Measurements from ENCODE around the gene KEAP1. TPM values are rescaled to one million over a fixed set of nuclear protein-coding genes. Genes with fewer than 3 reads are reported as not detected.
"Not testable (repeated sequence)": the region's sequence is repeated elsewhere in the genome, so short reads cannot be mapped to it uniquely, and the experiment has no call there.

Gene KEAP1
- total RNA-seq, 4 donors from 2014 or later = 44.3 to 75.8 (median 69.9) TPM

- no peak for DNase-seq (ENCODE audit: low spot score in 2 of 2)
- H3K27me3 ChIP-seq = no peaks in the 10 kb centered on the region
- no peak overlapping the region for H3K4me3 ChIP-seq
- no peaks in the 10 kb centered on the region for H3K36me3 ChIP-seq
- 80% methylated on average over 20 of the region's 20 CpGs for WGBS
- no peak overlapping the region for H3K27ac ChIP-seq
- peaks cover 10% of the 10 kb centered on the region for H3K4me1 ChIP-seq
- no peaks in the 10 kb centered on the region for H3K9me3 ChIP-seq
- no peak for TF ChIP-seq EP300 (IDR thresholded peaks at IDR 0.05)
- TF ChIP-seq CTCF (IDR thresholded peaks at IDR 0.05) = no peak
- no peak for TF ChIP-seq POLR2A (IDR thresholded peaks at IDR 0.05)
- no peak for TF ChIP-seq POLR2AphosphoS5 (IDR thresholded peaks at IDR 0.05)
These were observed 35.2 kb upstream of the KEAP1 start for GRCh38 chr19:10538204-10538983.

- no peak for DNase-seq (ENCODE audit: low spot score in 2 of 2)
- no peaks in the 10 kb centered on the region for H3K36me3 ChIP-seq
- H3K27ac ChIP-seq = no peak overlapping the region
- peaks cover 6% of the 10 kb centered on the region for H3K4me1 ChIP-seq
- H3K27me3 ChIP-seq = no peaks in the 10 kb centered on the region
- H3K4me3 ChIP-seq = no peak overlapping the region
- H3K9me3 ChIP-seq = no peaks in the 10 kb centered on the region
- 57% methylated on average over 11 of the region's 11 CpGs for WGBS
- TF ChIP-seq POLR2A (IDR thresholded peaks at IDR 0.05) (no peak), POLR2AphosphoS5 (IDR thresholded peaks at IDR 0.05) (no peak), CTCF (IDR thresholded peaks at IDR 0.05) (no peak), EP300 (IDR thresholded peaks at IDR 0.05) (no peak)
These were observed 34.5 kb upstream of the KEAP1 start for GRCh38 chr19:10537668-10538067.

GRCh38 chr19:10535613-10536012 is 32.5 kb upstream of the KEAP1 start:
- DNase-seq (ENCODE audit: low spot score in 2 of 2) = no peak
- WGBS = 45% methylated on average over 6 of the region's 6 CpGs
- Histone ChIP-seq H3K9me3 (no peaks in the 10 kb centered on the region), H3K36me3 (no peaks in the 10 kb centered on the region), H3K4me3 (no peak overlapping the region), H3K27me3 (no peaks in the 10 kb centered on the region), H3K4me1 (peaks cover 6% of the 10 kb centered on the region), H3K27ac (no peak overlapping the region)
- TF ChIP-seq POLR2A (IDR thresholded peaks at IDR 0.05) (no peak), POLR2AphosphoS5 (IDR thresholded peaks at IDR 0.05) (no peak), CTCF (IDR thresholded peaks at IDR 0.05) (no peak), EP300 (IDR thresholded peaks at IDR 0.05) (no peak)

GRCh38 chr19:10533646-10534386 is 30.7 kb upstream of the KEAP1 start:
- H3K36me3 ChIP-seq = no peaks in the 10 kb centered on the region
- no peaks in the 10 kb centered on the region for H3K9me3 ChIP-seq
- no peak overlapping the region for H3K4me3 ChIP-seq
- H3K27ac ChIP-seq = no peak overlapping the region
- TF ChIP-seq POLR2AphosphoS5 (IDR thresholded peaks at IDR 0.05) (no peak), POLR2A (IDR thresholded peaks at IDR 0.05) (no peak), EP300 (IDR thresholded peaks at IDR 0.05) (no peak), CTCF (IDR thresholded peaks at IDR 0.05) (no peak)
- H3K4me1 ChIP-seq = peaks cover 6% of the 10 kb centered on the region
- DNase-seq (ENCODE audit: low spot score in 2 of 2) = no peak
- 57% methylated on average over 10 of the region's 10 CpGs for WGBS
- H3K27me3 ChIP-seq = no peaks in the 10 kb centered on the region

- TF ChIP-seq POLR2A (IDR thresholded peaks at IDR 0.05) = no peak
- no peak for TF ChIP-seq CTCF (IDR thresholded peaks at IDR 0.05)
- no peak for TF ChIP-seq POLR2AphosphoS5 (IDR thresholded peaks at IDR 0.05)
- H3K4me3 ChIP-seq = no peak overlapping the region
- no peaks in the 10 kb centered on the region for H3K36me3 ChIP-seq
- H3K9me3 ChIP-seq = no peaks in the 10 kb centered on the region
- no peak overlapping the region for H3K27ac ChIP-seq
- no peak for DNase-seq (ENCODE audit: low spot score in 2 of 2)
- H3K4me1 ChIP-seq = peaks cover 6% of the 10 kb centered on the region
- no peaks in the 10 kb centered on the region for H3K27me3 ChIP-seq
- WGBS = 92% methylated on average over 1 of the region's 1 CpG
These were observed 29.3 kb upstream of the KEAP1 start for GRCh38 chr19:10532457-10532856.

- not testable (repeated sequence) for H3K9me3 ChIP-seq; DNase-seq (ENCODE audit: low spot score in 2 of 2); H3K27me3 ChIP-seq; H3K4me1 ChIP-seq; H3K27ac ChIP-seq; H3K4me3 ChIP-seq; H3K36me3 ChIP-seq
- 85% methylated on average over 8 of the region's 8 CpGs for WGBS
These were observed 23.7 kb upstream of the KEAP1 start for GRCh38 chr19:10526887-10527286.

All from suprapubic skin (tissue), 4 donors.